HG02642 (cell line): ENCODE measurements around the gene RAB3IP.
"Not testable (repeated sequence)": the region's sequence is repeated elsewhere in the genome, so short reads cannot be mapped to it uniquely, and the experiment has no call there.

ENCODE experiments used
- ATAC-seq: cut with Tn5 transposase; IDR thresholded peaks from one replicate; pipeline ENCODE4 v1.9.1; 2021; ENCODE audit warnings: mild to moderate bottlenecking; ENCODE audit not compliant: unreplicated experiment, poor library complexity

RAB3IP gene

DNA sequence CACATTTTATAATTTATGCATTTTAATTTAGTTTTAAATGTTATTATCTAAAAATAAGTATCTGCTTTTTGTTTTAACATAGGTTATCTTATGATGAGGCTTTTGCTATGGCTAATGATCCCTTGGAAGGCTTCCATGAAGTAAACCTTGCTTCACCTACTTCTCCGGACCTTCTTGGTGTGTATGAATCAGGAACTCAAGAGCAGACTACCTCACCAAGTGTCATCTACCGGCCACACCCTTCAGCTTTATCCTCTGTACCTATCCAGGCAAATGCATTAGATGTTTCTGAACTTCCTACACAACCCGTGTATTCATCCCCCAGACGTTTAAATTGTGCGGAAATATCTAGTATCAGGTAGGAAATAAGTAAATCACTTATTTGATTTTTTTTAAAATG, 16.6 kb downstream of the RAB3IP start:
- no peak for ATAC-seq

DNA sequence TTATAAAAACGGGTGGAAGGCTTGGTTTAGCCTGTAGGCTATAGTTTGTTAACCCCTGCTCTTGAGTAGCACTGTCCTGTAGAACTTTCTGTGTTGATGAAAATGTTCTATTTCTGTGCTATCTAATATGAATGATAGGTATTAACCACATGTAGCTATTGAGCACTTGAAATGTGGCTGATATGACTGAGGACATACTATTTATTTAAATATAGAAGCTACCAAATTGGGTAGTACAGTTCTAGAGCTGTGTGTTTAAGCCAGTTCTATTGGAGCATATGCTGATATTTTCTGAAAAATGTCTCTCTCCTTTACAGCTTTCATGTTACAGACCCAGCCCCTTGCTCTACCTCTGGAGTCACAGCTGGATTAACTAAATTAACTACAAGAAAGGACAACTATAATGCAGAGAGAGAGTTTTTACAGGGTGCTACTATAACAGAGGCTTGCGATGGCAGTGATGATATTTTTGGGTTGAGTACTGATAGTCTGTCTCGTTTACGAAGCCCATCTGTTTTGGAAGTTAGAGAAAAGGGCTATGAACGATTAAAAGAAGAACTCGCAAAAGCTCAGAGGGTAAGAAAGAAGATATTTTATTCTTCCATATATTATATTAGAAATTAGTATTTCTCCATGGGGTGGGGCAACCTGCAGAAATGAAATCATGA, 17.6 kb downstream of the RAB3IP start:
- no peak for ATAC-seq

- ATAC-seq, result no peak
These were observed 19.4 kb downstream of the RAB3IP start for GRCh38 chr12:69758105-69758504.

DNA sequence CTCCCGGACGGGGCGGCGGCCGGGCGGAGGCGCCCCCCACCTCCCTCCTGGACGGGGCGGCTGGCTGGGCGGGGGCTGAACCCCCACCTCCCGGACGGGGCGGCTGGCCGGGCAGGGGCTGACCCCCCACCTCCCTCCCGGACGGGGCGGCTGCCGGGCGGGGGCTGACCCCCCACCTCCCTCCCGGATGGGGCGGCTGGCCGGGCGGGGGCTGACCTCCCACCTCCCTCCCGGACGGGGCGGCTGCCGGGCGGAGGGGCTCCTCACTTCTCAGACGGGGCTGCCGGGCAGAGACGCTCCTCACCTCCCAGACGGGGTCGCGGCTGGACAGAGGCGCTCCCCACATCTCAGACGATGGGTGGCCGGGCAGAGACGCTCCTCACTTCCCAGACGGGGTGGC, 20.9 kb downstream of the RAB3IP start:
- ATAC-seq, result not testable (repeated sequence)

GRCh38 chr12:69765515-69765914, 26.9 kb downstream of the RAB3IP start:
- no peak for ATAC-seq

DNA sequence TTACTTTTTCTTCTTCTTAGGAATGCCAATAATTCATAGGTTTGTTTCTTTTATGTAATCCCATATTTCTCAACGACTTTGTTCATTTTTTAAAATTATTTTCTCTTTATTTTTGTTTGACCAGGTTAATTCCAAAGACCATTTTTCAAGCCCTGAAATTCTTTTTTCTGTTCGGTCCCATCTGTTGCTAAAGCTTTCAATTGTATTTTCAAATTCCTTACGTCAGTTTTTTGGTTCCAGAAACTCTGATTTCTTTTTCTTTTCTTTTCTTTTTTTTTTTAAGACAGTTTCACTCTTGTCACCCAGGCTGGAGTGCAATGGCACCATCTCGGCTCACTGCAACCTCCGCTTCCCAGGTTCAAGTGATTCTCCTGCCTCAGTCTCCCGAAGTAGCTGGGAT, 27.6 kb downstream of the RAB3IP start:
- no peak for ATAC-seq

- ATAC-seq, result peak; percentile 42
These were observed 41.3 kb downstream of the RAB3IP start for GRCh38 chr12:69779928-69780327.

- ATAC-seq, result no peak
These were observed 44.7 kb downstream of the RAB3IP start for GRCh38 chr12:69783365-69783764.

GRCh38 chr12:69789351-69789750, 50.7 kb downstream of the RAB3IP start:
- no peak for ATAC-seq

DNA sequence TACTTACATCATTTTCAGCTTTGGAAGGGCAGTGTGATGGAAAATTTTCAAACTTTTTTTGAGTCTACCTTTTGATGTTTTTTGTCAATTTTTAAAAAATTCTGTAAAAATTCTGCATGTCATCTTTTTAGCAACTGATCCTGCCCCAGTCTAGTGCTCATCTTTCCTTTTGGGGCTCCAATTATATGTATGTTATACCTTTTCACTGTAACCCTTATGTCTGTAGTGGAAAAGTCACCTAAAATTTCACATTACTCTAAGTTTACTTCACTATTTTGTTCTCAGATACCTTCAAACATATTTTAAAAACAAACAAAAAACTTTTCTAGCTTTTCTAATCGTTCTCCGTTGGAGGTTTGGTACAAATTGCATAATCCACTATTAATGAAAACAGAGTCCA, 53.9 kb downstream of the RAB3IP start:
- ATAC-seq, result no peak

GRCh38 chr12:69807101-69807897, 68.6 kb downstream of the RAB3IP start:
- ATAC-seq, result not testable (repeated sequence)

- no peak for ATAC-seq
These were observed 72.3 kb downstream of the RAB3IP start for GRCh38 chr12:69810870-69811498.

- peak; percentile 67 for ATAC-seq
These were observed 77.4 kb downstream of the RAB3IP start for GRCh38 chr12:69816082-69816481.

- ATAC-seq, result no peak
These were observed 82.4 kb downstream of the RAB3IP start for GRCh38 chr12:69821032-69821455.

DNA sequence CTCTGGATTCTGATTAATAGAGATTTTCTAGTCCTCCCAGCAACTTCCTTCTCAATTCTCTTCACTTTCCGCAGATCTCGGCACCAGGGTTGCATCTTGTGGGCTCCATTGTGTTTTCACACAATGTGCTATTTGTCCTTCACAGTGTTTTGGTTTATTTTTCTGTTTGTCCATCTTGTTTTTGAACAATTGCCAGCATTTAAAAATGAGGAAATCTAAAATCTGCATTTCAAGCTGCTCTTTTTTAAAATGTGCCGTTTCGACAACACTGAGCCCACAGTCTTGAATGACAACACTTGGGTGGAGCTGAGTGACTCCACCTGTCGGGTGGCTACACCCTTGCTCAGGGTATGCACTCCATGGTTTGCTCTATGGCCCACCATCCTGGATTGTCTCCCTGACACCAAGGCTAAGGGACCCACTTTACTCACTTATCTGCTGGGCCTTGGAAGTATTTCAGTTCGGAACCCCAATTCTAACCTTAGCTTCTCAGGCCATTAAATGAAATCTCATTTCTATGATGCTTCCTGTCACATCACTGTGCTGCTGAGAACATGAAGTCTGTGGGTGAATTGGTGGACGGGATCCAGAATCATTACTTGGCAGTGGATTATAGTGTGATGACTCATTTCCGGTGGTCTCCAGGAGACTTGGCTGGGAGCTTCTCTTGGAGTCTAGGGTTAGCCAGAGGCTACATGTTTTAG, 82.9 kb downstream of the RAB3IP start:
- ATAC-seq, result no peak

DNA sequence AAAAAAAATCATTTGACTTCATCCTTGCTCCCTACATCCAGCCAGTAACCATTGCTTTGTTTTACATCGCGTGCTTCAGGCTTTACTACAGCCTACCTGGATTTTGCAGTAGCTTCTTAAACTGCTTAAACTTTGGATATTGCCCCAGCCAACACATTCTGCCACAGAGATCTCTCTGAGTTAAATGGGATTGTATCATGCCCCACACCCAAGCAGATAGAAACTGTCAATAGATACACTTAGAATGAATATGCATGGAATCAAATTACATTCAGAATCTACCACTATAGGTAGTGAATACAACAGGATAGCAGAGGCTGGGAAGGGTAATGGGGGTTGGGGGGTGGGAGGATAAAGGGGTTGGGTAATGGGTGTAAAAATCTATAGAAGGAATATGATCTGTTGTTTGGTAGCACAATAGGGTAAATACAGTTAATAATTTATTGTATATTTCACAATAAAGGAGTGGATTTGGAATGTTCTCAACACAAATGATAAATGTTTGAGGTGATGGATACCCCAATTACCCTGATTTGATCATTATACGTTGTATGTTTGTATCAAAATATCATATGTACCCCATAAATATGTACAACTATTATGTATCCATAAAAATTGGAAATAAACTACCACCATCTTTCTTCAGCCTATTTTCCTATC, 83.7 kb downstream of the RAB3IP start:
- no peak for ATAC-seq

DNA sequence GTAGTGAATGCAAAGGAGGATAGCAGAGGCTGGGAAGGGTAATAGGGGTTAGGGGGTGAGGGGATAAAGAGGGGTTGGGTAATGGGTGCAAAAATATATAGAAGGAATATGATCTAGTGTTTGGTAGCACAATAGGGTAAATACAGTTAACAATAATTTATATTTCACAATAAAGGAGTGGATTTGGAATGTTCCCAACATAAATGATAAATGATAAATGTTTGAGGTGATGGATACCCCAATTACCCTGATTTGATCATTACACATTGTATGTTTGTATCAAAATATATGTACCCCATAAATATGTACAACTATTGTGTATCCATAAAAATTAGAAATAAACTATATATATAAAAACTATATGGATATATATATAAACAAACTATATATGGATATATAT, 85.4 kb downstream of the RAB3IP start:
- no peak for ATAC-seq

- no peak for ATAC-seq
These were observed 86.4 kb downstream of the RAB3IP start, which contains the start of gene MYRFL for GRCh38 chr12:69824966-69825560. Gene MYRFL (plus strand): TSS chr12:69825227. CDS start chr12:69825518, 291 bp downstream.

- no peak for ATAC-seq
These were observed 90.2 kb downstream of the RAB3IP start for GRCh38 chr12:69828897-69829296.

- no peak for ATAC-seq
These were observed 95.0 kb downstream of the RAB3IP start for GRCh38 chr12:69833696-69834095.
